Endothelial cell of umbilical vein (primary cell): Measurements from ENCODE around the gene RELL1. TPM values are rescaled to one million over a fixed set of nuclear protein-coding genes. Genes with fewer than 3 reads are reported as not detected.

Experiments
- BruUV-seq: library from RNA; stranded (reverse); fragments of 400-500 nt; replicated peaks from 2 replicates; lab custom pipeline; 2021; lab: Mats Ljungman, UMichigan
- CTCF ChIA-PET: fragments of 300-600, 350-600 bp; sonication (Branson Sonifier 250); formaldehyde crosslinking; loops from one replicate; lab custom pipeline; 2021; ENCODE audit warnings: antibody characterized with exemption, inconsistent platforms; lab: Charles Lee
- POLR2A ChIA-PET: fragments of 300-600, 350-600 bp; sonication (Branson Sonifier 250); formaldehyde crosslinking; loops from one replicate; lab custom pipeline; 2021; ENCODE audit warnings: antibody characterized with exemption, inconsistent platforms; lab: Charles Lee
- DNase-seq: peaks from one replicate; pipeline ENCODE4 v3.0.0-alpha.2; 2011; ENCODE audit warnings: low read depth, low spot score
- FAIRE-seq: peaks from 2 replicates; lab custom pipeline; 2011; peaks lifted over from hg19 to GRCh38; lab: Jason Lieb, UNC
- H2AFZ ChIP-seq: 2 replicates; pipeline ENCODE4 v1.6.0; 2012; ENCODE audit warnings: low read depth, low read length, control low read depth, inconsistent platforms
- H3K27ac ChIP-seq: 2 replicates; pipeline ENCODE4 v1.5.1; 2011; ENCODE audit warnings: low read depth, mild to moderate bottlenecking, control low read depth, low read length, moderate library complexity; ENCODE audit not compliant: insufficient read depth
- H3K27me3 ChIP-seq, 2 experiments: 2 replicates each; pipeline versions ENCODE4 v1.6.0 to v1.6.1; 2011; ENCODE audit warnings: low read length in 2 of 2, mixed read lengths in 1 of 2; ENCODE audit not compliant: control insufficient read depth in 2 of 2, insufficient read depth in 2 of 2
- H3K36me3 ChIP-seq, 2 experiments: 2 replicates in 1 of 2; 3 replicates in 1 of 2; pipeline ENCODE4 v1.5.1; 2011; ENCODE audit warnings: low read length in 2 of 2, mild to moderate bottlenecking in 1 of 2, moderate library complexity in 1 of 2; ENCODE audit not compliant: control insufficient read depth in 2 of 2, insufficient read depth in 2 of 2; ENCODE audit errors: extremely low read depth in 1 of 2
- H3K4me1 ChIP-seq: 3 replicates; pipeline ENCODE4 v1.5.1; 2011; ENCODE audit warnings: mild to moderate bottlenecking, low read length; ENCODE audit not compliant: control insufficient read depth, insufficient read depth; ENCODE audit errors: extremely low read depth
- H3K4me2 ChIP-seq: 2 replicates; pipeline ENCODE4 v1.6.1; 2011; ENCODE audit warnings: low read length, control low read depth, mixed read lengths; ENCODE audit not compliant: insufficient read depth
- H3K4me3 ChIP-seq, 3 experiments: fragments of 200-600 bp in 1 of 3; sonication (generic), shearing (Covaris generic) in 1 of 3; replicated peaks in 1 of 3; 2 replicates each; pipeline ENCODE4 v1.5.1; 2011 to 2016; ENCODE audit warnings: control low read depth in 3 of 3, low read length in 3 of 3, mild to moderate bottlenecking in 2 of 3, inconsistent platforms in 1 of 3, low read depth in 1 of 3, moderate library complexity in 1 of 3; ENCODE audit not compliant: insufficient read depth in 1 of 3
- H3K79me2 ChIP-seq: 2 replicates; pipeline ENCODE4 v1.6.0; 2012; ENCODE audit warnings: low read length, inconsistent platforms; ENCODE audit not compliant: control insufficient read depth, insufficient read depth
- H3K9ac ChIP-seq: replicated peaks from 2 replicates; pipeline ENCODE3; 2011; ENCODE audit warnings: low read length, control low read depth; ENCODE audit not compliant: insufficient read depth; ENCODE audit errors: extremely low read depth
- H3K9me1 ChIP-seq: replicated peaks from 3 replicates; pipeline ENCODE4 v1.6.0; 2011; ENCODE audit warnings: mild to moderate bottlenecking, low read length; ENCODE audit not compliant: control insufficient read depth, insufficient read depth; ENCODE audit errors: extremely low read depth
- H3K9me3 ChIP-seq: replicated peaks from 2 replicates; pipeline ENCODE4 v1.5.1; 2012; ENCODE audit warnings: low read length, inconsistent platforms; ENCODE audit not compliant: control insufficient read depth, insufficient read depth
- H4K20me1 ChIP-seq: replicated peaks from 2 replicates; pipeline ENCODE3; 2011; ENCODE audit warnings: mild to moderate bottlenecking, low read length; ENCODE audit not compliant: control insufficient read depth, insufficient read depth; ENCODE audit errors: extremely low read depth
- EZH2 ChIP-seq: IDR thresholded peaks from 2 replicates; pipeline ENCODE4 v1.6.1; 2012; ENCODE audit warnings: borderline replicate concordance, low read depth, mild to moderate bottlenecking, moderate library complexity, low read length, inconsistent platforms; ENCODE audit not compliant: severe bottlenecking
- FOS ChIP-seq: IDR thresholded peaks from 2 replicates; pipeline ENCODE4 v1.6.1; 2011; ENCODE audit warnings: mild to moderate bottlenecking, low read length, moderate library complexity, borderline replicate concordance; ENCODE audit not compliant: insufficient read depth
- GATA2 ChIP-seq: IDR thresholded peaks from 2 replicates; pipeline ENCODE4 v1.7.0; 2011; ENCODE audit warnings: low read depth, mild to moderate bottlenecking, moderate library complexity, mixed read lengths, low read length; ENCODE audit not compliant: insufficient read length, insufficient read depth
- JUN ChIP-seq: IDR thresholded peaks from 2 replicates; pipeline ENCODE4 v1.6.1; 2011; ENCODE audit warnings: borderline replicate concordance, low read depth; ENCODE audit not compliant: insufficient read length, insufficient read depth
- MAX ChIP-seq: IDR thresholded peaks from 2 replicates; pipeline ENCODE4 v1.6.1; 2011; ENCODE audit not compliant: insufficient read depth, insufficient read length
- MYC ChIP-seq: IDR thresholded peaks from one replicate; pipeline ENCODE4 v1.6.1; 2011; ENCODE audit warnings: mild to moderate bottlenecking, low read depth, low read length
- POLR2A ChIP-seq: IDR thresholded peaks from 2 replicates; pipeline ENCODE4 v1.6.1; 2012; ENCODE audit warnings: low read depth, mild to moderate bottlenecking, control low read depth, low read length
- POLR2AphosphoS5 ChIP-seq: IDR thresholded peaks from 2 replicates; pipeline ENCODE4 v1.6.1; 2012; ENCODE audit warnings: low read depth, mild to moderate bottlenecking, control low read depth, low read length, moderate library complexity; ENCODE audit not compliant: insufficient read depth
- dilution Hi-C: fragments of 300-500 bp; cut with MboI; formaldehyde crosslinking; loops from one replicate; pipeline ENCODE4 v1.15.0; 2019; ENCODE audit warnings: low sequenced_read_pairs; ENCODE audit not compliant: extremely low pct_ligation_motif_present
- intact Hi-C: fragments of 100-400 bp; cut with micrococcal nuclease; formaldehyde crosslinking; loops from one replicate; pipeline ENCODE4 v1.10.0; 2022
- polyA plus RNA-seq, 4 experiments: library from polyadenylated mRNA; depleted of rRNA in 3 of 4; stranded (reverse) in 3 of 4; unstranded in 1 of 4; fragments of >200 nt; gene quantifications; 2 replicates each; pipeline versions ENCODE4 v1.2.1 to v1.2.3, GENCODE V29; 2011 to 2012; ENCODE audit warnings: missing spikeins in 1 of 4
- total RNA-seq: library from RNA; stranded (reverse); gene quantifications from 2 replicates; pipeline ENCODE4 v1.2.3, GENCODE V29; 2021
- TF ChIP-seq, protein P1 (sequence below), 2 donors: IDR thresholded peaks; 1 replicate in 1 of 2; 2 replicates in 1 of 2; pipeline ENCODE4 v1.5.1; 2011; ENCODE audit warnings: low read length in 2 of 2, mild to moderate bottlenecking in 2 of 2, moderate library complexity in 2 of 2, control low read depth in 1 of 2, inconsistent platforms in 1 of 2, low read depth in 1 of 2; ENCODE audit not compliant: insufficient read depth in 1 of 2; ENCODE audit errors: extremely low read depth in 1 of 2

The RELL1 gene
- total and polyA plus RNA-seq, 2 donors (not counting 3 experiments of a cell fraction or from before 2014, with no cell fraction given), result 20.8 to 91.7 TPM

DNA sequence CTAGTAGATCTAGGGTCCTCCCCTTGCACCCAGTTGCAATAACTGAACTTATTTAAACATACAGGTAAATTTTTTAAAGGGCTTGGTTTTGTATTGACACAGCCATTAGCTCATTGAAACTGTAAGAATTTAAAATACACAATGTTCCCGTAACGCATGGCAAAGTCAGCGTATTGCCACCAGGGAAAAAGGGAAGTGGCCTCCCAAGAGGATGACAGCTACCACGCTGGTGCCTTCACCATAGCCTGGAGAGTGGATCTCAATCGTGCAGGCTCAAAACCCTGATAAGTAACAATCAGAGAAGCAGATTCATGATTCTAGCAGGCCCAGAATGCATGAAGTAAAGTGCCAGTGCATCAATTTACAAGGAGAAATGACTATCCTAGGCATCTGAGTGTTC is 49.4 kb upstream of the RELL1 start:
- Histone ChIP-seq H3K27ac (no peak overlapping the region), H3K4me2 (no peak overlapping the region), H3K9ac (no peak overlapping the region), H2AFZ (no peak overlapping the region), H4K20me1 (no peaks in the 10 kb centered on the region), H3K36me3 (no peaks in the 10 kb centered on the region), H3K9me3 (no peaks in the 10 kb centered on the region), H3K4me3 (no peak overlapping the region), H3K27me3 (peaks cover 0 to 6% of the 10 kb centered on the region in 2 experiments), H3K79me2 (no peaks in the 10 kb centered on the region), H3K9me1 (no peaks in the 10 kb centered on the region), H3K4me1 (no peaks in the 10 kb centered on the region)
- ChIA-PET CTCF (no interaction called here), POLR2A (no interaction called here)
- DNase-seq, result no peak
- intact Hi-C loops, result no loop called here
- dilution Hi-C loops, result no loop called here
- no TSS peak for BruUV-seq
- TF ChIP-seq EZH2 (no peak), POLR2A (no peak)
- no peak for FAIRE-seq

DNA sequence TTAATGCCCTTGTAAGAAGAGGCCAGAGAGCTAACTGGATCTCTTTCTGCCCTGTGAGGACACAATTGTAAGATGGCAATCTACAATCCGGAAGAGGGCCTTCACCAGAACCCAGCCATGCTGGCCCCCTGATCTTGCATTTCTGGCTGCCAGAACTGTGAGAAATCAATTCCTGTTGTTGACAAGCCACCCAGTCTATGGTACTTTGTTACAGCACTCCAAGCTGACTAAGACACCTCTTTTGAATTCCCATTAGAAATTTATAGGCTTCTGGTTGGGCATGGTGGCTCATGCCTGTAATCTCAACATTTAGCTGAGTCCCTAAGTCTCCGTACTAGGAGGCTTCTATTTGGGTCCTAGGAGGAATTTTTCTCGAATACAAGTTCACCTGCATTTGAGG is 48.8 kb upstream of the RELL1 start:
- H3K4me2 ChIP-seq, result no peak overlapping the region
- no peaks in the 10 kb centered on the region for H4K20me1 ChIP-seq
- POLR2A ChIA-PET, result no interaction called here
- TF ChIP-seq POLR2A (no peak), GATA2 (no peak), POLR2AphosphoS5 (no peak), MYC (no peak), JUN (no peak), EZH2 (no peak), MAX (no peak), FOS (no peak)
- TF ChIP-seq, protein P1, sequence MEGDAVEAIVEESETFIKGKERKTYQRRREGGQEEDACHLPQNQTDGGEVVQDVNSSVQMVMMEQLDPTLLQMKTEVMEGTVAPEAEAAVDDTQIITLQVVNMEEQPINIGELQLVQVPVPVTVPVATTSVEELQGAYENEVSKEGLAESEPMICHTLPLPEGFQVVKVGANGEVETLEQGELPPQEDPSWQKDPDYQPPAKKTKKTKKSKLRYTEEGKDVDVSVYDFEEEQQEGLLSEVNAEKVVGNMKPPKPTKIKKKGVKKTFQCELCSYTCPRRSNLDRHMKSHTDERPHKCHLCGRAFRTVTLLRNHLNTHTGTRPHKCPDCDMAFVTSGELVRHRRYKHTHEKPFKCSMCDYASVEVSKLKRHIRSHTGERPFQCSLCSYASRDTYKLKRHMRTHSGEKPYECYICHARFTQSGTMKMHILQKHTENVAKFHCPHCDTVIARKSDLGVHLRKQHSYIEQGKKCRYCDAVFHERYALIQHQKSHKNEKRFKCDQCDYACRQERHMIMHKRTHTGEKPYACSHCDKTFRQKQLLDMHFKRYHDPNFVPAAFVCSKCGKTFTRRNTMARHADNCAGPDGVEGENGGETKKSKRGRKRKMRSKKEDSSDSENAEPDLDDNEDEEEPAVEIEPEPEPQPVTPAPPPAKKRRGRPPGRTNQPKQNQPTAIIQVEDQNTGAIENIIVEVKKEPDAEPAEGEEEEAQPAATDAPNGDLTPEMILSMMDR (IDR thresholded peaks at IDR 0.05; ENCODE audit: extremely low read depth in 1 of 2, insufficient read depth in 1 of 2, low read depth in 1 of 2, low read length in 2 of 2), result no peak
- intact Hi-C loops (no loop called here), dilution Hi-C loops (no loop called here)
- H3K27ac ChIP-seq, result no peak overlapping the region
- H3K79me2 ChIP-seq, result no peaks in the 10 kb centered on the region
- no peaks in the 10 kb centered on the region for H3K36me3 ChIP-seq
- no peaks in the 10 kb centered on the region for H3K9me1 ChIP-seq
- no peaks in the 10 kb centered on the region for H3K4me1 ChIP-seq
- no TSS peak for BruUV-seq
- peaks cover 0 to 2% of the 10 kb centered on the region in 2 experiments for H3K27me3 ChIP-seq
- CTCF ChIA-PET, result no interaction called here
- H3K9me3 ChIP-seq, result no peaks in the 10 kb centered on the region
- H3K9ac ChIP-seq, result no peak overlapping the region
- no peak overlapping the region for H3K4me3 ChIP-seq
- no peak for DNase-seq
- FAIRE-seq, result no peak
- H2AFZ ChIP-seq, result no peak overlapping the region
